GM12878 (cell line): ENCODE data around the gene ZNF507. TPM values are rescaled to one million over a fixed set of nuclear protein-coding genes. Genes with fewer than 3 reads are reported as not detected.

Experiments
- ATAC-seq: fragments of 200-7000 bp; cut with Tn5 transposase; 3 replicates; pipeline ENCODE4 v1.9.1; 2020; ENCODE audit warnings: mild to moderate bottlenecking, moderate library complexity
- BruUV-seq: library from RNA; stranded (reverse); fragments of 400-500 nt; replicated peaks from 2 replicates; lab custom pipeline; 2021; lab: Mats Ljungman, UMichigan
- CTCF ChIA-PET: fragments of 300-600 bp; sonication (Branson Sonifier 250); formaldehyde crosslinking; extraction: SDS; loops from one replicate; lab custom pipeline; 2021; ENCODE audit warnings: inconsistent platforms; lab: Yijun Ruan, JAX
- POLR2A ChIA-PET: fragments of 350-600 bp; formaldehyde crosslinking; extraction: SDS; loops from one replicate; lab custom pipeline; 2021; ENCODE audit warnings: inconsistent platforms; lab: Charles Lee
- RAD21 ChIA-PET: fragments of 300-600 bp; sonication (Branson Sonifier 250); formaldehyde crosslinking; loops from one replicate; lab custom pipeline; 2023; ENCODE audit warnings: antibody characterized with exemption; ENCODE audit not compliant: unreplicated experiment; lab: Charles Lee
- SMC1A ChIA-PET: fragments of 300-600 bp; sonication (Branson Sonifier 250); formaldehyde crosslinking; loops from one replicate; lab custom pipeline; 2023; ENCODE audit not compliant: unreplicated experiment, uncharacterized antibody; lab: Charles Lee
- DNase-seq: peaks from one replicate; pipeline ENCODE4 v3.0.0-alpha.2; 2011; ENCODE audit warnings: low read depth, low spot score
- FAIRE-seq: peaks from 3 replicates; lab custom pipeline; 2011; peaks lifted over from hg19 to GRCh38; lab: Jason Lieb, UNC
- H2AFZ ChIP-seq: 2 replicates; pipeline ENCODE4 v1.6.0; 2011; ENCODE audit warnings: low read depth, low read length, control low read depth; ENCODE audit not compliant: control insufficient read depth
- H3K27ac ChIP-seq: 2 replicates; pipeline ENCODE4 v1.5.1; 2011; ENCODE audit warnings: control low read depth; ENCODE audit not compliant: control insufficient read depth, insufficient read depth
- H3K27me3 ChIP-seq, 2 experiments: replicated peaks in 1 of 2; 2 replicates each; pipeline versions ENCODE4 v1.6.0 to v1.6.1; 2011; ENCODE audit warnings: low read length in 1 of 2; ENCODE audit not compliant: control insufficient read depth in 2 of 2, insufficient read depth in 2 of 2
- H3K36me3 ChIP-seq, 2 experiments: 2 replicates each; pipeline ENCODE4 v1.5.1; 2011; ENCODE audit warnings: low read length in 1 of 2; ENCODE audit not compliant: control insufficient read depth in 2 of 2, insufficient read depth in 2 of 2
- H3K4me1 ChIP-seq: 2 replicates; pipeline ENCODE4 v1.6.1; 2011; ENCODE audit warnings: mild to moderate bottlenecking, low read length, moderate library complexity, mixed read lengths; ENCODE audit not compliant: control insufficient read depth, insufficient read depth
- H3K4me2 ChIP-seq: 2 replicates; pipeline ENCODE4 v1.6.0; 2011; ENCODE audit warnings: control low read depth; ENCODE audit not compliant: control insufficient read depth, insufficient read depth
- H3K4me3 ChIP-seq: fragments of 200-600 bp; sonication (generic); 2 replicates; pipeline ENCODE4 v1.5.1; 2016
- H3K79me2 ChIP-seq: 2 replicates; pipeline ENCODE4 v1.6.0; 2011; ENCODE audit warnings: low read length; ENCODE audit not compliant: control insufficient read depth, insufficient read depth
- H3K9ac ChIP-seq: 2 replicates; pipeline ENCODE4 v1.8.0; 2011; ENCODE audit warnings: low read length, control low read depth, mixed read lengths; ENCODE audit not compliant: control insufficient read depth, insufficient read depth
- H3K9me3 ChIP-seq: replicated peaks from 3 replicates; pipeline ENCODE4 v1.5.1; 2011; ENCODE audit warnings: mild to moderate bottlenecking, low read length; ENCODE audit not compliant: control insufficient read depth, insufficient read depth
- H4K20me1 ChIP-seq: 2 replicates; pipeline ENCODE4 v1.6.0; 2011; ENCODE audit not compliant: control insufficient read depth, insufficient read depth
- BCL3 ChIP-seq: IDR thresholded peaks from 2 replicates; pipeline ENCODE4 v1.6.1; 2011; ENCODE audit warnings: borderline replicate concordance, low read depth, mild to moderate bottlenecking, moderate library complexity, low read length; ENCODE audit not compliant: insufficient read depth, poor library complexity, severe bottlenecking
- GATAD2B ChIP-seq: fragments of 450-650 bp; conservative IDR thresholded peaks from 2 replicates; pipeline ENCODE4 v1.6.1; 2017; ENCODE audit warnings: low read depth, mild to moderate bottlenecking, moderate library complexity
- LARP7 ChIP-seq: fragments of 450-650 bp; IDR thresholded peaks from 2 replicates; pipeline ENCODE4 v1.6.1; 2017; ENCODE audit warnings: mild to moderate bottlenecking
- MTA3 ChIP-seq: IDR thresholded peaks from 2 replicates; pipeline ENCODE4 v1.6.1; 2012; ENCODE audit warnings: low read length, inconsistent platforms, borderline replicate concordance
- NBN ChIP-seq: fragments of 450-650 bp; IDR thresholded peaks from 2 replicates; pipeline ENCODE4 v1.6.1; 2016
- SIN3A ChIP-seq: IDR thresholded peaks from 2 replicates; pipeline ENCODE4 v1.6.1; 2012; ENCODE audit warnings: low read depth, low read length, improper control_type of control experiment
- TBL1XR1 ChIP-seq: IDR thresholded peaks from 2 replicates; pipeline ENCODE4 v1.6.1; 2012; ENCODE audit warnings: low read depth, low read length, improper control_type of control experiment
- ZBTB11 ChIP-seq: fragments of 450-650 bp; formaldehyde crosslinking; IDR thresholded peaks from 2 replicates; pipeline ENCODE4 v1.5.0; 2022; ENCODE audit warnings: mild to moderate bottlenecking, missing genetic modification characterization
- WGBS: methylation state at CpG from one replicate; pipeline ENCODE4 v1.1.6; 2016; ENCODE audit warnings: low lambda C conversion rate; ENCODE audit not compliant: insufficient replicate concordance, insufficient coverage; ENCODE audit errors: missing lambda C conversion rate; 5-methylcytosine and 5-hydroxymethylcytosine counted together
- in situ Hi-C: fragments of 300-500 bp; cut with MboI; formaldehyde crosslinking; loops from 9 replicates; pipeline ENCODE4 v1.14.3; 2018; ENCODE audit warnings: mixed read lengths
- intact Hi-C: fragments of 100-400 bp; cut with micrococcal nuclease; formaldehyde crosslinking; loops from one replicate; pipeline ENCODE4 v1.14.2; 2022; ENCODE audit not compliant: unreplicated experiment
- polyA plus RNA-seq, 11 experiments: library from polyadenylated mRNA; depleted of rRNA in 4 of 11; unstranded in 6 of 11; stranded (reverse) in 5 of 11; fragments of >200 nt; fragmentation: Nextera tagmentation in 4 of 11; fragmentation: Illumina TruSeq in 1 of 11; extraction: Ambion mirVana in 4 of 11; extraction: Trizol in 1 of 11; gene quantifications; 1 replicate in 1 of 11; 2 replicates in 10 of 11; pipeline versions ENCODE4 v1.2.1 to v1.2.3, GENCODE V29; 2011 to 2016; ENCODE audit warnings: inconsistent platforms in 2 of 11, missing spikeins in 2 of 11, low read depth in 1 of 11
- total RNA-seq, 4 experiments: library from RNA; depleted of rRNA in 3 of 4; stranded (reverse); fragments of >200 nt in 3 of 4; fragmentation: Illumina TruSeq in 1 of 4; extraction: Trizol in 1 of 4; gene quantifications; 2 replicates each; pipeline versions ENCODE4 v1.2.1 to v1.2.3, GENCODE V29; 2013 to 2021
- TF ChIP-seq, protein P1 (sequence below): fragments of 450-650 bp; IDR thresholded peaks from 2 replicates; pipeline ENCODE4 v1.6.1; 2016; ENCODE audit warnings: mild to moderate bottlenecking, moderate library complexity, borderline replicate concordance
- TF ChIP-seq, protein P2 (sequence below): fragments of 450-650 bp; IDR thresholded peaks from 2 replicates; pipeline ENCODE4 v1.6.1; 2018; ENCODE audit warnings: borderline replicate concordance, mild to moderate bottlenecking; ENCODE audit not compliant: partially characterized antibody
- TF ChIP-seq, protein P3 (sequence below): IDR thresholded peaks from 2 replicates; pipeline ENCODE4 v1.6.1; 2012; ENCODE audit warnings: low read depth, low read length, improper control_type of control experiment

ZNF507 gene
- total and polyA plus RNA-seq, 10 of the 15 experiments (the other 5 are each of a cell fraction or from before 2014, with no cell fraction given): 2.3 to 18.4 (median 10.1) TPM

DNA sequence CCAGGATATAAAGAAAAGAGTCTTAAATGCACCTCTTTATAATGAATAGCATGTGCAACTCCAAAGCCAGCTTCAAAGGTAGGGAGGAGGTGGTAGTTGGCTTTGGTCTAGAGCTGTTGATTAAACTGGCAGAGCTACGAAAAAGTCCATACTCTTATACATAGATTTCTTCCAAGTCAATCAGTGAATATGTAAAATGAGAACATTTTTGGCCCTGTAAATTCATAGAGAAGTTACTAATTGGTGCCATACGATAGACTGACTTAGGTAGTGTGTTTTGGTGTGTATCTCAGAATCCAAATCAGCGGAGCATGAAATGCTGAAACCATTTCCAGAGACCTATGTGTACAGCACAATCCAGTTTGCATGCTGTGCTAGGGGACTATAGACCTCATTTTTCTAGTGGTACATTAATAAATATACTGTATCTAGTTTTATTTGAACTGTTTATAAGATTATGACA lies 43.0 kb downstream of the ZNF507 start:
- SMC1A ChIA-PET: no interaction called here
- H3K27ac ChIP-seq: no peak overlapping the region
- FAIRE-seq (no peak), ATAC-seq (no peak), DNase-seq (no peak)
- POLR2A ChIA-PET: no interaction called here
- no peak overlapping the region for H2AFZ ChIP-seq
- H3K4me2 ChIP-seq: no peak overlapping the region
- H3K4me3 ChIP-seq: no peak overlapping the region
- H3K4me1 ChIP-seq: no peaks in the 10 kb centered on the region
- H3K79me2 ChIP-seq: no peaks in the 10 kb centered on the region
- intact Hi-C loops: no loop called here
- no peaks in the 10 kb centered on the region for H4K20me1 ChIP-seq
- CTCF ChIA-PET: no interaction called here
- H3K36me3 ChIP-seq: peaks cover 1 to 7% of the 10 kb centered on the region in 2 experiments; a peak in 3 of 4 replicates
- 97% methylated on average over 3 of the region's 3 CpGs for WGBS
- H3K9me3 ChIP-seq: no peaks in the 10 kb centered on the region
- H3K27me3 ChIP-seq: no peaks in the 10 kb centered on the region
- BruUV-seq: no TSS peak
- RAD21 ChIA-PET: no interaction called here
- in situ Hi-C loops: no loop called here
- H3K9ac ChIP-seq: no peak overlapping the region
- TF ChIP-seq LARP7: no peak
- TF ChIP-seq GATAD2B: no peak
- no peak for TF ChIP-seq ZBTB11
- no peak for TF ChIP-seq MTA3
- TF ChIP-seq, protein P1, sequence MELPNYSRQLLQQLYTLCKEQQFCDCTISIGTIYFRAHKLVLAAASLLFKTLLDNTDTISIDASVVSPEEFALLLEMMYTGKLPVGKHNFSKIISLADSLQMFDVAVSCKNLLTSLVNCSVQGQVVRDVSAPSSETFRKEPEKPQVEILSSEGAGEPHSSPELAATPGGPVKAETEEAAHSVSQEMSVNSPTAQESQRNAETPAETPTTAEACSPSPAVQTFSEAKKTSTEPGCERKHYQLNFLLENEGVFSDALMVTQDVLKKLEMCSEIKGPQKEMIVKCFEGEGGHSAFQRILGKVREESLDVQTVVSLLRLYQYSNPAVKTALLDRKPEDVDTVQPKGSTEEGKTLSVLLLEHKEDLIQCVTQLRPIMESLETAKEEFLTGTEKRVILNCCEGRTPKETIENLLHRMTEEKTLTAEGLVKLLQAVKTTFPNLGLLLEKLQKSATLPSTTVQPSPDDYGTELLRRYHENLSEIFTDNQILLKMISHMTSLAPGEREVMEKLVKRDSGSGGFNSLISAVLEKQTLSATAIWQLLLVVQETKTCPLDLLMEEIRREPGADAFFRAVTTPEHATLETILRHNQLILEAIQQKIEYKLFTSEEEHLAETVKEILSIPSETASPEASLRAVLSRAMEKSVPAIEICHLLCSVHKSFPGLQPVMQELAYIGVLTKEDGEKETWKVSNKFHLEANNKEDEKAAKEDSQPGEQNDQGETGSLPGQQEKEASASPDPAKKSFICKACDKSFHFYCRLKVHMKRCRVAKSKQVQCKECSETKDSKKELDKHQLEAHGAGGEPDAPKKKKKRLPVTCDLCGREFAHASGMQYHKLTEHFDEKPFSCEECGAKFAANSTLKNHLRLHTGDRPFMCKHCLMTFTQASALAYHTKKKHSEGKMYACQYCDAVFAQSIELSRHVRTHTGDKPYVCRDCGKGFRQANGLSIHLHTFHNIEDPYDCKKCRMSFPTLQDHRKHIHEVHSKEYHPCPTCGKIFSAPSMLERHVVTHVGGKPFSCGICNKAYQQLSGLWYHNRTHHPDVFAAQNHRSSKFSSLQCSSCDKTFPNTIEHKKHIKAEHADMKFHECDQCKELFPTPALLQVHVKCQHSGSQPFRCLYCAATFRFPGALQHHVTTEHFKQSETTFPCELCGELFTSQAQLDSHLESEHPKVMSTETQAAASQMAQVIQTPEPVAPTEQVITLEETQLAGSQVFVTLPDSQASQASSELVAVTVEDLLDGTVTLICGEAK: no peak
- TF ChIP-seq, protein P2, sequence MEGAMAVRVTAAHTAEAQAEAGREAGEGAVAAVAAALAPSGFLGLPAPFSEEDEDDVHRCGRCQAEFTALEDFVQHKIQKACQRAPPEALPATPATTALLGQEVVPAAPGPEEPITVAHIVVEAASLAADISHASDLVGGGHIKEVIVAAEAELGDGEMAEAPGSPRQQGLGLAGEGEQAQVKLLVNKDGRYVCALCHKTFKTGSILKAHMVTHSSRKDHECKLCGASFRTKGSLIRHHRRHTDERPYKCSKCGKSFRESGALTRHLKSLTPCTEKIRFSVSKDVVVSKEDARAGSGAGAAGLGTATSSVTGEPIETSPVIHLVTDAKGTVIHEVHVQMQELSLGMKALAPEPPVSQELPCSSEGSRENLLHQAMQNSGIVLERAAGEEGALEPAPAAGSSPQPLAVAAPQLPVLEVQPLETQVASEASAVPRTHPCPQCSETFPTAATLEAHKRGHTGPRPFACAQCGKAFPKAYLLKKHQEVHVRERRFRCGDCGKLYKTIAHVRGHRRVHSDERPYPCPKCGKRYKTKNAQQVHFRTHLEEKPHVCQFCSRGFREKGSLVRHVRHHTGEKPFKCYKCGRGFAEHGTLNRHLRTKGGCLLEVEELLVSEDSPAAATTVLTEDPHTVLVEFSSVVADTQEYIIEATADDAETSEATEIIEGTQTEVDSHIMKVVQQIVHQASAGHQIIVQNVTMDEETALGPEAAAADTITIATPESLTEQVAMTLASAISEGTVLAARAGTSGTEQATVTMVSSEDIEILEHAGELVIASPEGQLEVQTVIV: no peak
- no peak for TF ChIP-seq NBN
- TF ChIP-seq TBL1XR1: no peak
- TF ChIP-seq, protein P3, sequence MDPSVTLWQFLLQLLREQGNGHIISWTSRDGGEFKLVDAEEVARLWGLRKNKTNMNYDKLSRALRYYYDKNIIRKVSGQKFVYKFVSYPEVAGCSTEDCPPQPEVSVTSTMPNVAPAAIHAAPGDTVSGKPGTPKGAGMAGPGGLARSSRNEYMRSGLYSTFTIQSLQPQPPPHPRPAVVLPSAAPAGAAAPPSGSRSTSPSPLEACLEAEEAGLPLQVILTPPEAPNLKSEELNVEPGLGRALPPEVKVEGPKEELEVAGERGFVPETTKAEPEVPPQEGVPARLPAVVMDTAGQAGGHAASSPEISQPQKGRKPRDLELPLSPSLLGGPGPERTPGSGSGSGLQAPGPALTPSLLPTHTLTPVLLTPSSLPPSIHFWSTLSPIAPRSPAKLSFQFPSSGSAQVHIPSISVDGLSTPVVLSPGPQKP: no peak
- TF ChIP-seq SIN3A: no peak
- TF ChIP-seq BCL3: no peak
